HepG2 (cell line): ENCODE measurements around the gene ZBTB43. TPM values are rescaled to one million over a fixed set of nuclear protein-coding genes. Genes with fewer than 3 reads are reported as not detected.
A peak's percentile ranks its signal among the peaks of the same experiment; 100 is the strongest.

ENCODE experiments used
- ARID5B ChIP-seq: IDR thresholded peaks from 2 replicates; pipeline ENCODE4 v1.4.0; 2020; ENCODE audit warnings: mild to moderate bottlenecking, missing genetic modification reagents
- BRD4 ChIP-seq: sonication (generic); formaldehyde crosslinking; IDR thresholded peaks from 2 replicates; pipeline ENCODE4 v1.4.0; 2020; ENCODE audit warnings: missing genetic modification reagents
- ETV6 ChIP-seq: sonication (generic); formaldehyde crosslinking; conservative IDR thresholded peaks from 2 replicates; pipeline ENCODE4 v1.4.0; 2020; ENCODE audit warnings: missing genetic modification reagents
- HNRNPK ChIP-seq: fragments of 200-400 bp; formaldehyde crosslinking; IDR thresholded peaks from 2 replicates; pipeline ENCODE4 v1.6.1; 2018; ENCODE audit warnings: low read length, low read depth, moderate library complexity, mild to moderate bottlenecking; ENCODE audit not compliant: poor library complexity, severe bottlenecking
- KAT8 ChIP-seq: IDR thresholded peaks from 2 replicates; pipeline ENCODE4 v1.6.1; 2016; ENCODE audit warnings: missing genetic modification reagents, missing compliant biosample characterization
- KDM5B ChIP-seq: sonication (generic); formaldehyde crosslinking; IDR thresholded peaks from 2 replicates; pipeline ENCODE4 v1.4.0; 2020; ENCODE audit warnings: missing genetic modification reagents, mild to moderate bottlenecking, borderline replicate concordance
- KIAA2018 ChIP-seq: sonication (generic); formaldehyde crosslinking; IDR thresholded peaks from 2 replicates; pipeline ENCODE4 v1.5.0; 2020; ENCODE audit warnings: mild to moderate bottlenecking, missing genetic modification reagents, borderline replicate concordance
- MYC ChIP-seq: sonication (generic); formaldehyde crosslinking; IDR thresholded peaks from 2 replicates; pipeline ENCODE4 v1.9.0; 2021; ENCODE audit warnings: missing genetic modification reagents, borderline replicate concordance
- RBFOX2 ChIP-seq: fragments of 200-400 bp; formaldehyde crosslinking; IDR thresholded peaks from 2 replicates; pipeline ENCODE4 v1.6.1; 2017; ENCODE audit warnings: low read depth, mild to moderate bottlenecking, low read length
- WIZ ChIP-seq: sonication (generic); formaldehyde crosslinking; IDR thresholded peaks from 2 replicates; pipeline ENCODE4 v1.5.1; 2020; ENCODE audit warnings: mild to moderate bottlenecking, missing genetic modification reagents
- ZBTB20 ChIP-seq: sonication (generic); formaldehyde crosslinking; IDR thresholded peaks from 2 replicates; pipeline ENCODE4 v1.8.1; 2023; ENCODE audit warnings: missing genetic modification reagents, low read depth, mild to moderate bottlenecking, borderline replicate concordance
- ZNF331 ChIP-seq: sonication (generic); formaldehyde crosslinking; IDR thresholded peaks from 2 replicates; pipeline ENCODE4 v1.4.0; 2020; ENCODE audit warnings: missing genetic modification reagents
- ZNF552 ChIP-seq: sonication (generic); formaldehyde crosslinking; IDR thresholded peaks from 2 replicates; pipeline ENCODE4 v1.9.0; 2022; ENCODE audit warnings: missing genetic modification reagents, mild to moderate bottlenecking, borderline replicate concordance
- polyA plus RNA-seq, 8 experiments: library from polyadenylated mRNA; depleted of rRNA in 3 of 8; stranded (reverse) in 7 of 8; unstranded in 1 of 8; fragments of >200 nt; fragmentation: Illumina TruSeq in 4 of 8; extraction: Trizol in 4 of 8; gene quantifications; 2 replicates each; pipeline versions ENCODE4 v1.2.1 to v1.2.3, GENCODE V29; 2011 to 2016; ENCODE audit warnings: low read depth in 4 of 8, missing spikeins in 1 of 8, mixed read lengths in 1 of 8; ENCODE audit not compliant: insufficient read depth in 1 of 8
- total RNA-seq, 5 experiments: library from RNA; depleted of rRNA; stranded (reverse); fragments of >200 nt; fragmentation: Illumina TruSeq; extraction: Trizol; gene quantifications; 2 replicates each; pipeline ENCODE4 v1.2.3, GENCODE V29; 2016; ENCODE audit warnings: low read depth in 1 of 5
- TF ChIP-seq, protein P1 (sequence below): sonication (generic); formaldehyde crosslinking; IDR thresholded peaks from 2 replicates; pipeline ENCODE4 v1.8.0; 2022; ENCODE audit warnings: missing genetic modification reagents, mild to moderate bottlenecking, moderate library complexity, borderline replicate concordance

ZBTB43 gene
- total and polyA plus RNA-seq, 2 of the 13 experiments (the other 11 are each of a cell fraction or from before 2014, with no cell fraction given): 7.1 to 31.4 TPM

GRCh38 chr9:126860077-126860756 lies 55.4 kb downstream of the ZBTB43 start, which contains the start of gene ZBTB34 (continued):
- TF ChIP-seq KIAA2018 (CRISPR knock-in tag): no peak
- TF ChIP-seq ZNF552 (CRISPR knock-in tag): 0 out of 2 replicates have a peak, but pooled peaks have one; percentile 33
- TF ChIP-seq HNRNPK: peak; percentile 51
- TF ChIP-seq, protein P1, sequence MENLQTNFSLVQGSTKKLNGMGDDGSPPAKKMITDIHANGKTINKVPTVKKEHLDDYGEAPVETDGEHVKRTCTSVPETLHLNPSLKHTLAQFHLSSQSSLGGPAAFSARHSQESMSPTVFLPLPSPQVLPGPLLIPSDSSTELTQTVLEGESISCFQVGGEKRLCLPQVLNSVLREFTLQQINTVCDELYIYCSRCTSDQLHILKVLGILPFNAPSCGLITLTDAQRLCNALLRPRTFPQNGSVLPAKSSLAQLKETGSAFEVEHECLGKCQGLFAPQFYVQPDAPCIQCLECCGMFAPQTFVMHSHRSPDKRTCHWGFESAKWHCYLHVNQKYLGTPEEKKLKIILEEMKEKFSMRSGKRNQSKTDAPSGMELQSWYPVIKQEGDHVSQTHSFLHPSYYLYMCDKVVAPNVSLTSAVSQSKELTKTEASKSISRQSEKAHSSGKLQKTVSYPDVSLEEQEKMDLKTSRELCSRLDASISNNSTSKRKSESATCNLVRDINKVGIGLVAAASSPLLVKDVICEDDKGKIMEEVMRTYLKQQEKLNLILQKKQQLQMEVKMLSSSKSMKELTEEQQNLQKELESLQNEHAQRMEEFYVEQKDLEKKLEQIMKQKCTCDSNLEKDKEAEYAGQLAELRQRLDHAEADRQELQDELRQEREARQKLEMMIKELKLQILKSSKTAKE: no peak
- no peak; the same call in 1 of the 2 replicates for TF ChIP-seq WIZ (CRISPR knock-in tag)
- TF ChIP-seq MYC: peak; percentile 69; the same call in 1 of the 2 replicates
- 0 out of 2 replicates have a peak, but pooled peaks have one; percentile 45 for TF ChIP-seq ETV6
- TF ChIP-seq KAT8 (CRISPR knock-in tag): peak; percentile 70
- TF ChIP-seq KDM5B (CRISPR knock-in tag): peak; percentile 80; the same call in 1 of the 2 replicates
- TF ChIP-seq BRD4 (CRISPR knock-in tag): peak; percentile 58; the same call in 1 of the 2 replicates
- TF ChIP-seq RBFOX2: peak; percentile 78
- TF ChIP-seq ARID5B (CRISPR knock-in tag): peak; percentile 42; the same call in 1 of the 2 replicates
- peak; percentile 31; the same call in 1 of the 2 replicates for TF ChIP-seq ZBTB20
- TF ChIP-seq ZNF331: peak; percentile 48; the same call in 1 of the 2 replicates
